GM19328 (cell line): ENCODE results near the gene EDC4.
A peak's percentile ranks its signal among the peaks of the same experiment; 100 is the strongest.

Source experiments
- ATAC-seq: cut with Tn5 transposase; IDR thresholded peaks from one replicate; pipeline ENCODE4 v1.9.1; 2021; ENCODE audit warnings: mild to moderate bottlenecking, moderate library complexity; ENCODE audit not compliant: unreplicated experiment

Gene EDC4

DNA sequence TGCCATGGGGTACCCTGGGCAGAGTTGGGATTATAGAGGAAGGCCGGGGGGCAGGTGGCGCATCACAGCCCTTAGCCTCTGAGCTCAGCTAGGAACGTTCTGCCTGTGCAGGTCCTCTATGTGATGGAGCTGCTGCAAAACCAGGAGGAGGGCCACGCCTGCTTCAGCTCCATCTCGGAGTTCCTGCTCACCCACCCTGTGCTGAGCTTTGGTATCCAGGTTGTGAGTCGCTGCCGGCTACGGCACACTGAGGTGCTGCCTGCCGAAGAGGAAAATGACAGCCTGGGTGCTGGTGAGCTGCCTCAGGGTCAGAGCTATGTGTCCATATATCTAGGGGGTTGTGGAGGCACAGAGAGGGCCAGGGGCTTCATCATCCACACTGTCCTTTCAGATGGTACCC is 6.0 kb downstream of the EDC4 start:
- ATAC-seq, result no peak

DNA sequence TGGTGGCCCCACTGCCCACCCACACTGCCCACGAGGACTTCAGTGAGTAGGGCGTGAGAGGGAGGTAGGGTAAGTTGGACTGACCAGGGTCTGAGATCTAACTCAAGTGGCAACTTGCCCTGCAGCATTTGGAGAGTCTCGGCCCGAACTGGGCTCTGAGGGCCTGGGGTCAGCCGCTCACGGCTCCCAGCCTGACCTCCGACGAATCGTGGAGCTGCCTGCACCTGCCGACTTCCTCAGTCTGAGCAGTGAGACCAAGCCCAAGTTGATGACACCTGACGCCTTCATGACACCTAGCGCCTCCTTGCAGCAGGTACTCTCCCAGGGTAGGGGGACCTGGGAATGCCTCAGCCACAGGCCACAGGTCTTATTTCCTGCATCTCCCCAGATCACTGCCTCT is 6.6 kb downstream of the EDC4 start:
- ATAC-seq, result no peak

DNA sequence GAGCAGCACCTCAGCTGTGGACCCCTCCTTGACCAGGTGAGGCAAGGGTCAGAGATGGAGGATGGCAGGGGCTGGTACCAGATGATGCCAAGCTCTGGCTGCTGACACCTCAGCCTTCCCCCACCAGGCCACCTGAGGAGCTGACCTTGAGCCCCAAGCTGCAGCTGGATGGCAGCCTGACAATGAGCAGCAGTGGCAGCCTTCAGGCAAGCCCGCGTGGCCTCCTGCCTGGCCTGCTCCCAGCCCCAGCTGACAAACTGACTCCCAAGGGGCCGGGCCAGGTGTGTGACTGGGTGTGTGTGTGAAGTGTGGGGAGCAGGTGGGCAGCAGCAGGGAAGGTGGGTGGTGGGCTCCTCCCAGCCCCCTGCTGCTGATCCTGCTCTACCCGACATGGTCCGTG is 7.1 kb downstream of the EDC4 start:
- no peak for ATAC-seq

DNA sequence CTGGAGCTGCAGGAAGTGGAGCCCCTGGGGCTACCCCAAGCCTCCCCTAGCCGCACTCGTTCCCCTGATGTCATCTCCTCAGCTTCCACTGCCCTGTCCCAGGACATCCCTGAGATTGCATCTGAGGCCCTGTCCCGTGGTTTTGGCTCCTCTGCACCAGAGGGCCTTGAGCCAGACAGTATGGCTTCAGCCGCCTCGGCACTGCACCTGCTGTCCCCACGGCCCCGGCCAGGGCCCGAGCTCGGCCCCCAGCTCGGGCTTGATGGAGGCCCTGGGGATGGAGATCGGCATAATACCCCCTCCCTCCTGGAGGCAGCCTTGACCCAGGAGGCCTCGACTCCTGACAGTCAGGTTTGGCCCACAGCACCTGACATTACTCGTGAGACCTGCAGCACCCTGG is 7.7 kb downstream of the EDC4 start:
- no peak for ATAC-seq

DNA sequence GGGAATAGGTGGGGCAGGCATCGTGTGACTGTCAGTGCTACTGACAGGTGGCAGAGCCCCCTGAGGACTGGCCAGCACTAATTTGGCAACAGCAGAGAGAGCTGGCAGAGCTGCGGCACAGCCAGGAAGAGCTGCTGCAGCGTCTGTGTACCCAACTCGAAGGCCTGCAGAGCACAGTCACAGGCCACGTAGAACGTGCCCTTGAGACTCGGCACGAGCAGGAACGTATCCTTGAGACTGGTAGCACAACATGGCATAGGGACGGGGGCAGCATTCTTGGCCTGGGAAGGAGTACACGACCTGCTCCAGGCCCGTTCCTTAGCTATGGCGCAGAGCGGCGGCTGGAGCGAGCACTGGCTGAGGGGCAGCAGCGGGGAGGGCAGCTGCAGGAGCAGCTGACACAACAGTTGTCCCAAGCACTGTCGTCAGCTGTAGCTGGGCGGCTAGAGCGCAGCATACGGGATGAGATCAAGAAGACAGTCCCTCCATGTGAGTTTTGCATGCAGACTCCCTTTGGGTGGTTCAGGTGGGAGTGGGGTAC is 8.8 kb downstream of the EDC4 start:
- no peak for ATAC-seq

DNA sequence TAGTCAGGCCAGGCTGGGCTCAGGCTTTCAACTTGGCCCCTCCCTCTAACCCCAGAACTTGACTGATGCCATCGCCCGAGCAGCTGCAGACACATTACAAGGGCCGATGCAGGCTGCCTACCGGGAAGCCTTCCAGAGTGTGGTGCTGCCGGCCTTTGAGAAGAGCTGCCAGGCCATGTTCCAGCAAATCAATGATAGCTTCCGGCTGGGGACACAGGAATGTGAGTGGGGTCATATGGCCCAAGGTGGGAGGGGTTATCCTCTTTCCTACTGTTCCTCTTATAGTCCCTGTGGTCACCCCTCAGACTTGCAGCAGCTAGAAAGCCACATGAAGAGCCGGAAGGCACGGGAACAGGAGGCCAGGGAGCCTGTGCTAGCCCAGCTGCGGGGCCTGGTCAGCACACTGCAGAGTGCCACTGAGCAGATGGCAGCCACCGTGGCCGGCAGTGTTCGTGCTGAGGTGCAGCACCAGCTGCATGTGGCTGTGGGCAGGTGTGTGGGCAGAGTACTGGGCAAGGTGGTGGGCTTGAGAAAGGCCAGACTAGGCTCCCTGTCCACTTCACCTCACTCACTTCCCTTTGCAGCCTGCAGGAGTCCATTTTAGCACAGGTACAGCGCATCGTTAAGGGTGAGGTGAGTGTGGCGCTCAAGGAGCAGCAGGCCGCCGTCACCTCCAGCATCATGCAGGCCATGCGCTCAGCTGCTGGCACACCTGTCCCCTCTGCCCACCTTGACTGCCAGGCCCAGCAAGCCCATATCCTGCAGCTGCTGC is 9.7 kb downstream of the EDC4 start:
- no peak for ATAC-seq

DNA sequence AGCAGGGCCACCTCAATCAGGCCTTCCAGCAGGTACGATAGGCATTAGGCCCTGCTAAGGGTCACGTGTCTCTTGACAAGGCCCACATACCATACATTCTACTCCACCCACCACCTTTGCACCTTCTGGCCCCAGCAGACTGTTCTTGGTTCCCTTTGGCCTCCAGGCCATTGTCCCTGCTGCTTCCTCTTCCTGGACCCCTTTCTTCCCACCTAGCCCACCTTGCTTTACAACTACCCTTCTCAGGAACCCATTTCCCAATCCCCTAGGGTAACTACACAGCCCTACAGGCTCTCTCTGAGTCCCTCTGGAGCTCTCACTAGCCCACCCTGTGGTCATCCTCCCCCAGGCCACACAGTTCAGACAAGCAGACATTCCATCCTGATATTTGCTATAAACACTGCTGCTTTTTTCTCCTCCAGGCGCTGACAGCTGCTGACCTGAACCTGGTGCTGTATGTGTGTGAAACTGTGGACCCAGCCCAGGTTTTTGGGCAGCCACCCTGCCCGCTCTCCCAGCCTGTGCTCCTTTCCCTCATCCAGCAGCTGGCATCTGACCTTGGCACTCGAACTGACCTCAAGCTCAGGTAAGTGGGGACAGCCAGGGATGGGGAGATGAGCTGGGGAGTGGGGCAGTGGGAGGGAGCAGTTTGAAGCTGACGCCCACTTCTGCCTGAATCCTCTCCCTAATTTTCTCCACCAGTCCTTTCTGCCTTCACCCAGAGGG is 10.5 kb downstream of the EDC4 start:
- no peak for ATAC-seq

DNA sequence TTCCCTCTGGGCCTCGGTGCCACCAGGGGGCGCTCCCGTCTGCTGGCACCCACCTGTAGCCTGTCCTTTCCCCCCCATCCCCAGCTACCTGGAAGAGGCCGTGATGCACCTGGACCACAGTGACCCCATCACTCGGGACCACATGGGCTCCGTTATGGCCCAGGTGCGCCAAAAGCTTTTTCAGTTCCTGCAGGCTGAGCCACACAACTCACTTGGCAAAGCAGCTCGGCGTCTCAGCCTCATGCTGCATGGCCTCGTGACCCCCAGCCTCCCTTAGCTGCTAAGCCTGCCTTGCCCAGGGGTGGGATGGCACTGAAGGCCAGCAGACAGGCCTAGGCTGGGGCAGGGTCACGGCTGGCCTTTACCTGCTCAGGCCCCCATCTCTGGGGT is 11.0 kb downstream of the EDC4 start:
- no peak for ATAC-seq

DNA sequence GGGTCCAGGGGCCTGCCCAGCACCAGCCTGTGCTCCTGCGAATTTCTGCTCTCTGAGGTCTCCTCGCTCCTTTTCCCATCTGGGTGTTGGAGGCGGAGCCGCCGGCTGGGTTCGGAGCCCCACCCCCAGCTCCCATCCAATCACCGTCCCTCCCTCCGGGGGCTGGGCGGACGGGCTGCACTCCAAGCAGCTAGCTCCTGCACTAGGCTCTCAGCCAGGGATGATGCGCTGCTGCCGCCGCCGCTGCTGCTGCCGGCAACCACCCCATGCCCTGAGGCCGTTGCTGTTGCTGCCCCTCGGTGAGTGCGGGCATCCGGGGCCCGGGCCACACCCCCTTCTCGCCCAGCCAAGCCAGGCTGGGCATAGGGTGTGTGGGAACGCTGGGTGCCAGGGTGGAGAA is 11.8 kb downstream of the EDC4 start, which contains the start of gene NRN1L:
Gene NRN1L, plus strand, starts transcription at position 202 of the 400 bp plus-strand sequence. Its CDS starts 19 bp downstream, at position 221.
- no peak for ATAC-seq

DNA sequence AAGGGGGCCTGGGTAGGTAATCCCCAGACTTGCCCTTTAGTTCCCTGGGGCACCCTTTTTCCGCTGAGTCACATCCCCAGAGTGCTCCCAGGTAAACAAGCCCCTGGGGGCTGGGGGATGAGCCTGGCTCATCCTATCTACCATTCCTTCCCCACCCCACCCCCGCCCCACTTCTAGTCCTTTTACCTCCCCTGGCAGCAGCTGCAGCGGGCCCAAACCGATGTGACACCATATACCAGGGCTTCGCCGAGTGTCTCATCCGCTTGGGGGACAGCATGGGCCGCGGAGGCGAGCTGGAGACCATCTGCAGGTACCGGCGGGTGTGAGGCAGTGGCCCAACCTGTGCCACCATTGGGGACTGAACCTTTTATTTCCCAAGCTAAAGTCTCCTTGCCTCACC is 12.7 kb downstream of the EDC4 start:
- ATAC-seq, result no peak

DNA sequence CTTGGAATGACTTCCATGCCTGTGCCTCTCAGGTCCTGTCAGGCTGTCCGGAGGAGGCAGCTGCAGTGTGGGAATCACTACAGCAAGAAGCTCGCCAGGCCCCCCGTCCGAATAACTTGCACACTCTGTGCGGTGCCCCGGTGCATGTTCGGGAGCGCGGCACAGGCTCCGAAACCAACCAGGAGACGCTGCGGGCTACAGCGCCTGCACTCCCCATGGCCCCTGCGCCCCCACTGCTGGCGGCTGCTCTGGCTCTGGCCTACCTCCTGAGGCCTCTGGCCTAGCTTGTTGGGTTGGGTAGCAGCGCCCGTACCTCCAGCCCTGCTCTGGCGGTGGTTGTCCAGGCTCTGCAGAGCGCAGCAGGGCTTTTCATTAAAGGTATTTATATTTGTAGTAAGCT is 13.1 kb downstream of the EDC4 start:
- no peak for ATAC-seq

DNA sequence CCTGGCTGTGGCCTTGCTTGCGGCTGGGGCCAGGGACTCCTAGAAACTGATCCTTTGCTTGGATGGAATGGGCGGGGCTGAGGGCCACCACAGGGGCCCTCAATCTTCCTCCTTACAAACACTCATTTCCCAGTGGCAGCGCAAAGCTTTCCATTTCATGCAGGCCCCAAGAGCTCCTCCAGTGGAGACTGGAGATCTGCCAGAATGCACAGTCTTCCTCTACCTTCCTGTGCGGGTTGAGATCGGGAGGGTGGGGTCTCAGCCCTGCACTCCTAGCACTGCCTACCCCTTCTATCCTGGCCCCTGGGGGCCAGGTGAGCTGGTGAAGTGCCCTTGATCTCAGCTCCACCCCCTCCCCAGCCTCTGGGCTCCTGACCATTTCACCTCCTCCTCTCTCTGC is 13.5 kb downstream of the EDC4 start:
- ATAC-seq, result no peak

DNA sequence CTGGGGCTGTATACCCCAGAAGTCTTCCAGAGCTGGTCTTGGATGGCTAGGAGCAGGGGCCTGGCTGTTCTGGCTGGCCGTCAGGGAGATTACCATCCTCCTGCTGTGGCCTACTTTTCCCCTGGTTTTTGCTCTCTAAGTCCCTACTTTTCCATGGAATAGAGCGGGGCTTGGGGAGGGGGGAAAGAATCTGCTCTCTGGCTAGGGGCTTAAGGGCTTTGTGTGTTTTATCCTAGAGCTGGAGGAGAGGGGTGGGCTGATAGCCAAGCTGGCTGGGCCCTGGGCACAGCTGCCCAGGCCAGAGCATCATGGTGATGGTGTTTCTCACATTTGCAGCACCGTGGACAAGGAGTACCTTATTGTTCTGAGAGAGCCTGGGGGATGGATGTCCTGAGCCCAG is 15.5 kb downstream of the EDC4 start:
- ATAC-seq, result no peak

DNA sequence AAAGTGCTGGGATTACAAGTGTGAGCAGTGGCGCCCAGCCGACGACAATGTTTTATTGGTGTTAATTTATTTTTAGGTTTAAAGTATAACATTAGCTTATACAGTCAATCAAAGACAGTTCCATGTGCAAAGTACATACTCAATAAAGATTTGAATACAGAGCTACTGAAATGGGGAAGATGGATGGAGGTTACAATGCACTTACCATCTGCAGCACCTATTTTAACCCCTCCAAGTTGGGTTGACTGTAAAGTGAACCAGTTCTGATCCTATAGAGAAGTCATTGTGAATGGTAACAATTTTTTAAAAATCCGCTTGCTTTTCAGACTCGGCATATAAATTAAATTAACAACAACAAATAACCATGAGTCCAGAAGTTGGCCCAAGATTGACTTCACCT is 19.5 kb downstream of the EDC4 start:
- ATAC-seq, result no peak

DNA sequence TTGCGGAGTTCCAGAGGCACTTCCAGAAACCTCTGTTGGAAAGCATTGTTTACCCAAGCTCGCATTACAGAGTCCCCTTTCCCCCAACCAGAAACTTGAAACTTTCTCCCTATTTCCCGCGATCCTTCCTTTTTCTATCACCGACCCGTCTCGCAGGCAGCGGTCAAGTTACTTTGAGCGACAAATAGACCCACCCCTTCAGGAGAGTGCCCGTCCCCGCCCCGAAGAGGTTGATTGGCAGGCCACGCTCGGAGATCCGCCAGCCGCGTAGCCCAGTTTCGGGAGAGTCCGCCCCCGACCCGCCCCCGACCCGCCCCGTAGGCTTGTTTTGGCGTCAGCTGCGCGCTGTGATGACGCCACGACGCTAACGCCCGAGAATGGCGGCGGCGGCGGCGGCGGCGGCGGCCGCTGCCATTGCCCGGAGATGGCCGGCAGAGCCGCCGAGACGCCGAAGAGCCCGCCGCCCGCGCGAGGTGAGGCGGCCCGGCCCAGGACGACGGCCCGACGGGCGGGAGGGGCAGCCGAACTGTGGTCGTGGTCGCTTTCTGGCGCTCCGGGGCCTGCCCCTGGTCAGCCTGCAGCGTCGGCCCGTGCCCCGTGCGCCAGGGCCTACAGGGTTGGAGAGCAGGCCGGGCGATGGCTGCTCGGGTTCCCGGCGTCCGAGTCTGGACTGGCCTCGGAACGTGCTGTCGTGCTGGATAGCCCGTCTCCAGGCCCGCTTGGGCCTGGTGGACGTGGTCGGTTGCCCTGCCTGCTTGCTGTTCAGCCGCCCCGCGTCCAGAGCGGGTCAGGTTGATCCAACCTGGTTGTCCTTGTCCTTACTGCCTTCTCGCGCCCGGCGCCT is 20.3 kb downstream of the EDC4 start, which contains the start of gene PSKH1:
Gene PSKH1, plus strand, starts transcription at position 356 of the 844 bp plus-strand sequence. CDS start 15,496 bp downstream, outside the sequence.
- peak; percentile 82 for ATAC-seq

DNA sequence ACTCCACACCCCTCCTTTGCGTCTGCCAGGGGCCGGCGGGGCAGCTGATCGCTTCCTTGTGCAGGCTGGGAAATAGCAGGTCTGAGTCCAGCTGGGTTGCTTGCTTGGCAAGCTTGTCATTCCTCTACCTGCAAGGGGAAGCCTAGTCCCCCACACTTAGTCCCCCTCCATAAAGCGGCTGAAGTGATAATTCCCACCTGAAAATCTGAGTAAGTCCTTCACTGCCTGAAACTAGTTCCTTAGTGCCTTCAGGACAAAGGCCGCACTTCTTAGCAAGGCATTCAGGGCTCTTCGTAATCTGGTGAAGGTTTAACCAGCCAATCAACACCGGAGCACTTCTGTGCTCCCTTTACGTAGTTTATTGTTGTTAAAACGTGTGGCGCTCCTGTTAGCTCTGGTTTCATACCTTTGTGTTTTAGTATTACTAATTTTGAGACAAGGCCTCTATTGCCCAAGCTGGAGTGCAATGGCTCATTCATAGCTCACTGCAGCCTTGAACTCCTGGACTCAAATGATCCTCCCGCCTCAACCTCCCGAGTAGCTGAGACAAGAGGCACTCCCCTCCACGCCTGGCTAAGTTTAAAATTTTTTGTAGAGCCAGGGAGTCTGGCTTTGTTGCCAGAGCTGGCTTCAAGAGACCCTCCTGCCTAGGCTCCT is 21.0 kb downstream of the EDC4 start:
- no peak for ATAC-seq

DNA sequence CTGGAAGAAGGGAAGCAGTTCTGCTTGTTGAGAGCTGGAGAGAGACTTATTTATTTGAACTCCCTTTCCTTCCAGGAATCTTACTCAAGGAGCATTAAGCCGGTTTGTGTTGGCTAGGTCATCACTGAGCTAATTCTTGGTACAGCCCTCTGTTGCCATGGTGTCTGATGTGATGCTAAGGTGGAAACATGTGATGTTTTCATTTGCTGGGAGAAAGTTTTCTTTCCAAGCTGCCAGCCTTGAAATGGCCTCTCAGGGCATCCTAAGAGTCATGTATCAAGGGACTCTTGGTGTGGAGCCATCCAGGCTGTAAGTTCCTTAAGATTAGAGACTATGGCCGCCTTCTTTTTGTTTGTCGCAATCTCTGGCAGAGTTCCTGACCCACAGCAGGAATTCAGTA is 24.4 kb downstream of the EDC4 start:
- ATAC-seq, result no peak

DNA sequence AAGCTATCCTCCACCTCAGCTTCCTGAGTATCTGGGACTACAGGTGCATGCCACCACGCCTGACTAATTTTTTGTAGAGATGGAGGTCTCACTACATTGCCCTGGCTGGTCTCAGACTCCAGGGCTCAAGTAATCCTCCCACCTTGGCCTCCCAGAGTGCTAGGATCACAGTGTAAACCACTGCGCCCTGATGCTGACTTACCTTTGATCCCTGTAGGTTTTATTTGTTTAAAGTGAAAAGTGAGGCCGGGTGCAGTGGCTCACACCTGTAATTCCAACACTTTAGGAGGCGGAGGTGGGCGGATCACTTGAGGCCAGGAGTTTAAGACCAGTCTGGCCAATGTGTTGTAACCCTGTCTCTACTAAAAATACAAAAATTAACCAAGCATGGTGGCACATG is 28.9 kb downstream of the EDC4 start:
- no peak for ATAC-seq

DNA sequence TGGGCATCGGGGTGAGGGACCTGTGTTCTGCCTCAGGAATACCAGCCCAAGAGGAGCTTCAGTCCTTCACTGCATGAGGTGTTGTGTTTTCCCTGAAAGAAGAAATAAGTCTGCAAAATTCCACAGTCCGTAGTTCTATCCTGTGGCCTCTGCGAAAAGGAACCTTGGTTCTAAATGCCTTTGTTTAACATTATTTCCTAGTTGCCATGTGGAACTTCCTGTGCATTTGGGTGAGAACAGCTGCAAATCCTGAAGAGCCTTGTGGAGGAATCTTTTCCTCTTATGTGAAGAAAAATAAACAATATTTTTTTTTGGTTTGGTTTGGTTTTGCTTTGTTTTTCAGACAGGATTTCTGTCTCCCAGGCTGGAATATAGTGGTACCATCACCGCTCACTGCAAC is 30.0 kb downstream of the EDC4 start:
- no peak for ATAC-seq

DNA sequence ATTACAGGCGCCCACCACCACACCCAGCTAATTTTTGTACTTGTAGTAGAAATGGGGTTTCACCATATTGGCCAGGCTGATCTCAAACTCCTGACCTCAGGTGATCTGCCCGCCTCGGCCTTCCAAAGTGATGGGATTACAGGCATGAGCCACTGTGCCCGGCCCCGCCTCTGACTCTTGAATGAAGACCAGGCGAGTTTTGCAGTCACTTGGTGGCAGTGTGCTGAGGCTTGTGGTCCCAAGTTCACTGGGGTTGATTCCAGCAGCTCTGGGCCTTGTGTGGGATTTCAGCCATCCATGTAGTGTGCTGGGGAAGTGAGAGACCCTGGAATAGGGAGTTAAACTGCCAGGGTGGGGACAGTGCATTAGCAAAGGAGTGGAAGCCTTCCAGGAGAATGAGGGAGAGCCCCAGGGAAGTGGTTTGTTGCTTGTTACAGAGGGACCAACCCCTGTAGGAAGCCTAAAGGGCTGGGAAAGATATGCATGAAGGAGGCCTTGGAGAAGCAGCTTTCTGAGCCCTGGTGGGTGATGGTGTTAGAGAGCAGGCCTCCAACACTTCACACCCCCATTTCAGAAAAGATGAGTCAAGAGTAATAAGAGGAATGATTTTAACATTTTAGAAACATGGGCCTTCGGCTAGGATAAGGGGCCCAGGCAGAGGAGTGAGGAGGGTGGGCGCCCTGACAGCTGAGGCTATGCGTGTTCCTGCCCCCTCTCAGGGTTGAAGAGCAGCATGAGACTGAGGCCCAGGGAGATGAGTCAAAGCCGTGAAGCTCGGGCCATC is 34.7 kb downstream of the EDC4 start:
- no peak for ATAC-seq
